ENCODE results near the gene PRPH2. TPM values are rescaled to one million over a fixed set of nuclear protein-coding genes. Genes with fewer than 3 reads are reported as not detected.

PRPH2 gene
- polyA plus RNA-seq, 1 donor from 2014 or later, result not detected

DNA sequence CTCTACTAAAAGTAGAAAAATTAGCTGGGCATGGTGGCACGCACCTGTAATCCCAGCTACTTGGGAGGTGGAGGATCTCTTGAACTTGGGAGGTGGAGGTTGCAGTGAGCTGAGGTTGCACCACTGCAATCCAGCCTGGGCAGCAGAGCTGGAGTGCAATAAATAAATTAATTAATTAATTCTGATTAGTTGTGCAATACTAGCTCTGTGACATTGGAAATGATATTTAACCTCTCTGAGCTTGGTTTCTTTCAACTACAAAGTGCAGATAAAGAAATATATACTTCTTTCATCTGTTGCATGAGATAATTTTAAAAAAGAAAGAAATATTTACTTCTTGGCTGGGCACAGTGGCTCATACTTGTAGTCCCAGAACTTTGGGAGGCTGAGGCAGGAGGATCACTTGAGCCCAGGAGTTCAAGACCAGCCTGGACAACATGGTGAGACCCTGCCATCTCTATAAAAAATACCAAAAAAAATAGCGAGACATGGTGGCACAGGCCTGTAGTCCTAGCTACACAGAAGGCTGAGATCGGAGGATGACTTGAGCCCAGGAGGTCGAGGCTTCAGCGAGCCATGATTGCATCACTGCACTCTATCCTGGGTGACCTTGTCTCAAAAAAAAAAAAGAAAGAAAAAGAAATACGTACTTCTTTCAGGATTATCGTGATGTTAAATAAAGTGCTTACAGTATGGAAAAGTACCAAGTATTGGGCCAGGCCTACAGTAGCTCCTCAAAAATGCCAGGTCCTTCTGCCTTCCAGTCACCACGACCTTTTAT lies 39.1 kb upstream of the PRPH2 start:
- no peak overlapping the region for H3K4me2 ChIP-seq (ENCODE audit: low read length)
- no peaks in the 10 kb centered on the region for H3K79me2 ChIP-seq (replicated peaks; ENCODE audit: insufficient read depth, low read length)
- no peak overlapping the region for H3K27ac ChIP-seq (ENCODE audit: low read length)
- H3K36me3 ChIP-seq (ENCODE audit: insufficient read depth, low read length), result no peaks in the 10 kb centered on the region
- no peak overlapping the region for H3K4me3 ChIP-seq (ENCODE audit: low read length)
- H3K9ac ChIP-seq (ENCODE audit: low read length), result no peak overlapping the region
- no peaks in the 10 kb centered on the region for H3F3A ChIP-seq (ENCODE audit: insufficient read depth, low read length, poor library complexity, severe bottlenecking)
- H4K20me1 ChIP-seq (ENCODE audit: insufficient read depth), result no peaks in the 10 kb centered on the region
- H3K9me3 ChIP-seq (ENCODE audit: low read length), result no peaks in the 10 kb centered on the region
- H3K27me3 ChIP-seq (ENCODE audit: insufficient read depth, low read depth, low read length), result no peaks in the 10 kb centered on the region
- TF ChIP-seq, protein P1, sequence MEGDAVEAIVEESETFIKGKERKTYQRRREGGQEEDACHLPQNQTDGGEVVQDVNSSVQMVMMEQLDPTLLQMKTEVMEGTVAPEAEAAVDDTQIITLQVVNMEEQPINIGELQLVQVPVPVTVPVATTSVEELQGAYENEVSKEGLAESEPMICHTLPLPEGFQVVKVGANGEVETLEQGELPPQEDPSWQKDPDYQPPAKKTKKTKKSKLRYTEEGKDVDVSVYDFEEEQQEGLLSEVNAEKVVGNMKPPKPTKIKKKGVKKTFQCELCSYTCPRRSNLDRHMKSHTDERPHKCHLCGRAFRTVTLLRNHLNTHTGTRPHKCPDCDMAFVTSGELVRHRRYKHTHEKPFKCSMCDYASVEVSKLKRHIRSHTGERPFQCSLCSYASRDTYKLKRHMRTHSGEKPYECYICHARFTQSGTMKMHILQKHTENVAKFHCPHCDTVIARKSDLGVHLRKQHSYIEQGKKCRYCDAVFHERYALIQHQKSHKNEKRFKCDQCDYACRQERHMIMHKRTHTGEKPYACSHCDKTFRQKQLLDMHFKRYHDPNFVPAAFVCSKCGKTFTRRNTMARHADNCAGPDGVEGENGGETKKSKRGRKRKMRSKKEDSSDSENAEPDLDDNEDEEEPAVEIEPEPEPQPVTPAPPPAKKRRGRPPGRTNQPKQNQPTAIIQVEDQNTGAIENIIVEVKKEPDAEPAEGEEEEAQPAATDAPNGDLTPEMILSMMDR (IDR thresholded peaks at IDR 0.05; ENCODE audit: poor library complexity, severe bottlenecking), result no peak
- TF ChIP-seq TAF1 (IDR thresholded peaks at IDR 0.05; ENCODE audit: low read depth) (no peak), SMC3 (conservative IDR thresholded peaks at IDR 0.05; ENCODE audit: poor library complexity) (no peak), EP300 (conservative IDR thresholded peaks at IDR 0.05; ENCODE audit: poor library complexity, severe bottlenecking) (no peak), POLR2AphosphoS5 (IDR thresholded peaks at IDR 0.05) (no peak), EZH2 (IDR thresholded peaks at IDR 0.05; ENCODE audit: borderline replicate concordance, insufficient read depth, low read length, poor library complexity, severe bottlenecking) (no peak), RAD21 (conservative IDR thresholded peaks at IDR 0.05) (no peak), MXI1 (conservative IDR thresholded peaks at IDR 0.05; ENCODE audit: poor library complexity, severe bottlenecking) (no peak)
- no peak overlapping the region for H2AFZ ChIP-seq (ENCODE audit: low read depth, low read length)
- no peaks in the 10 kb centered on the region for H3K9me2 ChIP-seq (ENCODE audit: insufficient read depth, low read length)

DNA sequence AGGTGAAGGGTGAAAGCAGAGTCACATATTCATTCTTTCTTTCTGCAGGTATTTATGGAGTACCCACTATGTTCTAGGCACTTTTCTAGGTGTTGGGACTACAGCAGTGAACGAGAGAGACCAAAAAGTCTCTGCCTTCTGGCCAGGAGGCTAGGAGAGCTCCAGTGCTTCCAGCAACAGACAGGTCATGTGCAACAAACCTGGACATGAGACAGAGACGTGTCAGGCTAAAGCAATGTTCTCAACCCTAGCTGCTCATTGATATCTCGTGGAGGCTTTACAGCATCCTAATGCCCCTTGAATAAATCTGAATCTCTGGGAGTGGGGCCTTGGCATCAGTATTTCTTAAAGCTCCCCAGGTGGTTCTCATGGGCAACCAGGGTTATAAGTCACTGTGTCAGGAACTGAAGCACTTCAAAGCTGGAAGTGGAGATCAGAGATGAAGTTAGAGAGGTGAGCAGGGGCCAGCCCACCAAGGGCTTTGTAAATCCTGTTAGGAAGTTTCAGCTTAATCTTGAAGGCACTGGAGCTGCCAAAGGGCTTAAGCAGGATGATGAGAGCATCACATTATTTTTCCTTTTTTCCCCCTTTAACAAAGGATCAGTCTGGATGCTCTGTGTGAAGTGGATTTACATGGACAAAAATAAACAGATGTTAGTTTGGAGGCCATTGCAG lies 36.5 kb upstream of the PRPH2 start:
- Histone ChIP-seq H3K9me3 (ENCODE audit: low read length) (no peaks in the 10 kb centered on the region), H3K27me3 (ENCODE audit: insufficient read depth, low read depth, low read length) (no peaks in the 10 kb centered on the region), H4K20me1 (ENCODE audit: insufficient read depth) (no peaks in the 10 kb centered on the region), H3K27ac (ENCODE audit: low read length) (no peak overlapping the region), H3F3A (ENCODE audit: insufficient read depth, low read length, poor library complexity, severe bottlenecking) (no peaks in the 10 kb centered on the region), H2AFZ (ENCODE audit: low read depth, low read length) (no peak overlapping the region), H3K4me2 (ENCODE audit: low read length) (no peak overlapping the region), H3K36me3 (ENCODE audit: insufficient read depth, low read length) (no peaks in the 10 kb centered on the region), H3K9ac (ENCODE audit: low read length) (no peak overlapping the region), H3K9me2 (ENCODE audit: insufficient read depth, low read length) (no peaks in the 10 kb centered on the region), H3K4me3 (ENCODE audit: low read length) (no peak overlapping the region), H3K79me2 (replicated peaks; ENCODE audit: insufficient read depth, low read length) (no peaks in the 10 kb centered on the region)
- TF ChIP-seq MXI1 (conservative IDR thresholded peaks at IDR 0.05; ENCODE audit: poor library complexity, severe bottlenecking), result no peak
- TF ChIP-seq EZH2 (IDR thresholded peaks at IDR 0.05; ENCODE audit: borderline replicate concordance, insufficient read depth, low read length, poor library complexity, severe bottlenecking), result no peak
- TF ChIP-seq POLR2AphosphoS5 (IDR thresholded peaks at IDR 0.05), result no peak

DNA sequence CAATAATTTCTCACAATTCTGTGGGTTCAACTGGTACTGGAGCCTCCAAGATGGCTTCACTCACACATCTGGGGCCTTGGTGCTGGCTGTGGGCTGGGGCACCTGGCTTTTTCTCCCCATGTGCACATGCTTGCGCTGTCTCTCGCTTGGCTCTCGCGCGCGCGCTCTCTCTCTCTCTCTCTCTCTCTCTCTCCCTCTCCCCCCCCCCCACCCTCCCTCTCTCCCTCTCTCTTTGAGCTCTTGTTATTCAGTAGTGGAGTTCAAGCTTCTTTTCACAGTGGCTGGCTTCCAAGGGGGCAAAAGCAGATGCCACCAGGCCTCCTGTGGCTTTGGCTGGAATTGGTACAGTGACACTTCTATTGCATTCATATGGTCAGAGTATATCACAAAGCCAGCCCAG lies 34.3 kb upstream of the PRPH2 start:
- Histone ChIP-seq H3K36me3 (ENCODE audit: insufficient read depth, low read length) (no peaks in the 10 kb centered on the region), H3K27me3 (ENCODE audit: insufficient read depth, low read depth, low read length) (no peaks in the 10 kb centered on the region), H3K9me2 (ENCODE audit: insufficient read depth, low read length) (no peaks in the 10 kb centered on the region), H3F3A (ENCODE audit: insufficient read depth, low read length, poor library complexity, severe bottlenecking) (no peaks in the 10 kb centered on the region), H3K79me2 (replicated peaks; ENCODE audit: insufficient read depth, low read length) (no peaks in the 10 kb centered on the region), H3K27ac (ENCODE audit: low read length) (no peak overlapping the region), H3K4me2 (ENCODE audit: low read length) (no peak overlapping the region), H3K9ac (ENCODE audit: low read length) (no peak overlapping the region), H2AFZ (ENCODE audit: low read depth, low read length) (no peak overlapping the region), H4K20me1 (ENCODE audit: insufficient read depth) (no peaks in the 10 kb centered on the region), H3K4me3 (ENCODE audit: low read length) (no peak overlapping the region), H3K9me3 (ENCODE audit: low read length) (no peaks in the 10 kb centered on the region)
- TF ChIP-seq, protein P1 (IDR thresholded peaks at IDR 0.05; ENCODE audit: poor library complexity, severe bottlenecking), result no peak
